ENCODE data around the gene SLC30A4. TPM values are rescaled to one million over a fixed set of nuclear protein-coding genes. Genes with fewer than 3 reads are reported as not detected.

Gene SLC30A4
- total RNA-seq, 2 donors from 2014 or later = 42.9 to 233 TPM

GRCh38 chr15:45469441-45469840 lies 53.1 kb downstream of the SLC30A4 start:
- H3K27me3 ChIP-seq (replicated peaks; ENCODE audit: insufficient read depth) = no peaks in the 10 kb centered on the region
- TF ChIP-seq POLR2A (IDR thresholded peaks at IDR 0.05) (no peak), POLR2AphosphoS5 (IDR thresholded peaks at IDR 0.05) (no peak)
- no peaks in the 10 kb centered on the region for H3K9me3 ChIP-seq
- H3K4me3 ChIP-seq = no peak overlapping the region
- 57% methylated on average over 7 of the region's 7 CpGs for WGBS
- H3K4me1 ChIP-seq (replicated peaks) = no peaks in the 10 kb centered on the region
- H3K27ac ChIP-seq = no peak overlapping the region
- no peaks in the 10 kb centered on the region for H3K36me3 ChIP-seq
- intact Hi-C loops (cut with DNase I) = no loop called here
- no peak for DNase-seq (ENCODE audit: low spot score)

- H3K36me3 ChIP-seq = no peaks in the 10 kb centered on the region
- no peaks in the 10 kb centered on the region for H3K9me3 ChIP-seq
- no peaks in the 10 kb centered on the region for H3K27me3 ChIP-seq (replicated peaks; ENCODE audit: insufficient read depth)
- 31% methylated on average over 2 of the region's 2 CpGs for WGBS
- no peak for DNase-seq (ENCODE audit: low spot score)
- H3K4me1 ChIP-seq (replicated peaks) = no peaks in the 10 kb centered on the region
- no peak overlapping the region for H3K4me3 ChIP-seq
- no peak for TF ChIP-seq POLR2A (IDR thresholded peaks at IDR 0.05)
- intact Hi-C loops (cut with DNase I) = no loop called here
- no peak overlapping the region for H3K27ac ChIP-seq
These were observed 53.5 kb downstream of the SLC30A4 start for GRCh38 chr15:45469027-45469426.

GRCh38 chr15:45468294-45468693 lies 54.3 kb downstream of the SLC30A4 start:
- Histone ChIP-seq H3K9me3 (no peaks in the 10 kb centered on the region), H3K36me3 (no peaks in the 10 kb centered on the region), H3K27ac (no peak overlapping the region), H3K27me3 (replicated peaks; ENCODE audit: insufficient read depth) (no peaks in the 10 kb centered on the region), H3K4me1 (replicated peaks) (no peaks in the 10 kb centered on the region), H3K4me3 (no peak overlapping the region)
- no peak for DNase-seq (ENCODE audit: low spot score)
- TF ChIP-seq POLR2A (IDR thresholded peaks at IDR 0.05) (no peak), POLR2AphosphoS5 (IDR thresholded peaks at IDR 0.05) (no peak), CTCF (IDR thresholded peaks at IDR 0.05) (no peak)
- intact Hi-C loops (cut with DNase I) = no loop called here
- 77% methylated on average over 4 of the region's 4 CpGs for WGBS

- TF ChIP-seq POLR2A (IDR thresholded peaks at IDR 0.05) (no peak), CTCF (IDR thresholded peaks at IDR 0.05) (peak; percentile 86 to 97 (median 87)), POLR2AphosphoS5 (IDR thresholded peaks at IDR 0.05) (peak; percentile 76)
- Histone ChIP-seq H3K27ac (peak overlapping the region in 1 of 2 donors; percentile 80), H3K27me3 (replicated peaks; ENCODE audit: insufficient read depth) (no peaks in the 10 kb centered on the region), H3K36me3 (no peaks in the 10 kb centered on the region), H3K4me1 (replicated peaks) (no peaks in the 10 kb centered on the region), H3K9me3 (no peaks in the 10 kb centered on the region), H3K4me3 (peak overlapping the region; percentile 16 to 27)
- intact Hi-C loops (cut with DNase I) = loop anchor here (2.0 kb wide), 1 partner anchor 156 kb away; no protein-coding TSS in a partner anchor
- DNase-seq (ENCODE audit: low spot score) = peak; percentile 70
- 6% methylated on average over 12 of the region's 12 CpGs for WGBS
These were observed 63.7 kb downstream of the SLC30A4 start for GRCh38 chr15:45458746-45459403.

GRCh38 chr15:45457641-45458539 lies 64.7 kb downstream of the SLC30A4 start:
- Histone ChIP-seq H3K27ac (peak overlapping the region; percentile 80 to 81), H3K9me3 (no peaks in the 10 kb centered on the region), H3K27me3 (replicated peaks; ENCODE audit: insufficient read depth) (no peaks in the 10 kb centered on the region), H3K4me3 (peak overlapping the region; percentile 16 to 27), H3K4me1 (replicated peaks) (no peaks in the 10 kb centered on the region), H3K36me3 (no peaks in the 10 kb centered on the region)
- WGBS = under 1% methylated on average over 17 of the region's 17 CpGs
- intact Hi-C loops (cut with DNase I) = loop anchor here (2.0 kb wide), 1 partner anchor 157 kb away; no protein-coding TSS in a partner anchor
- peak; percentile 82 for DNase-seq (ENCODE audit: low spot score)
- peak; percentile 77 to 96 (median 79) for TF ChIP-seq CTCF (IDR thresholded peaks at IDR 0.05)
- peak; percentile 25 for TF ChIP-seq POLR2AphosphoS5 (IDR thresholded peaks at IDR 0.05)
- TF ChIP-seq POLR2A (IDR thresholded peaks at IDR 0.05) = no peak

Measured in prostate gland (tissue), 2 donors.